HCT116 (cell line): ENCODE measurements around the gene PRR23E. TPM values are rescaled to one million over a fixed set of nuclear protein-coding genes. Genes with fewer than 3 reads are reported as not detected.

Experiments
- ATAC-seq: fragments of 200-7000 bp; cut with Tn5 transposase; 2 replicates; pipeline ENCODE4 v1.9.1; 2020; ENCODE audit warnings: mild to moderate bottlenecking, moderate library complexity
- BruUV-seq: library from RNA; stranded (reverse); fragments of 400-500 nt; replicated peaks from 2 replicates; lab custom pipeline; 2021; lab: Mats Ljungman, UMichigan
- CTCF ChIA-PET: fragments of 300-600 bp; sonication (Branson Sonifier 250); formaldehyde crosslinking; loops from one replicate; lab custom pipeline; 2021; ENCODE audit warnings: antibody characterized with exemption; lab: Charles Lee
- POLR2A ChIA-PET: fragments of 300-600, 350-600 bp; sonication (Branson Sonifier 250); formaldehyde crosslinking; loops from one replicate; lab custom pipeline; 2021; ENCODE audit warnings: antibody characterized with exemption; lab: Charles Lee
- RAD21 ChIA-PET, 2 experiments: fragments of 300-600 bp; sonication (Branson Sonifier 250); formaldehyde crosslinking; loops; one replicate each; lab custom pipeline; 2023; ENCODE audit warnings: low total read pairs in 2 of 2; ENCODE audit not compliant: uncharacterized antibody in 2 of 2, unreplicated experiment in 2 of 2, low non-redundant PET in 1 of 2; lab: Charles Lee
- DNase-seq: peaks from one replicate; pipeline ENCODE4 v3.0.0-alpha.2; 2010; ENCODE audit warnings: low read depth, low spot score
- H2AFZ ChIP-seq: fragments of 200-600 bp; shearing (Covaris generic), sonication (generic); 2 replicates; pipeline ENCODE4 v1.6.1; 2017; ENCODE audit warnings: low read depth, mixed run types, mixed read lengths, antibody characterized with exemption, low read length; ENCODE audit not compliant: poor library complexity, severe bottlenecking
- H3K27ac ChIP-seq: 2 replicates; pipeline ENCODE4 v1.5.1; 2012; ENCODE audit warnings: low read depth, low read length
- H3K27me3 ChIP-seq: fragments of 200-600 bp; sonication (generic); 2 replicates; pipeline ENCODE4 v1.6.1; 2016; ENCODE audit warnings: mixed run types, low read length, mixed read lengths; ENCODE audit not compliant: insufficient read depth
- H3K36me3 ChIP-seq, 2 experiments: fragments of 200-500 bp in 1 of 2; fragments of 200-600 bp in 1 of 2; sonication (Bioruptor generic) in 1 of 2; sonication (generic) in 1 of 2; 2 replicates each; pipeline versions ENCODE4 v1.5.1 to v1.6.1; 2014 to 2016; ENCODE audit warnings: low read length in 2 of 2, inconsistent platforms in 1 of 2, mixed read lengths in 1 of 2, mixed run types in 1 of 2; ENCODE audit not compliant: insufficient read depth in 2 of 2, control insufficient read depth in 1 of 2
- H3K4me1 ChIP-seq, 2 experiments: fragments of 200-600 bp in 1 of 2; sonication (generic) in 1 of 2; 2 replicates each; pipeline versions ENCODE4 v1.5.1 to v1.6.1; 2012 to 2017; ENCODE audit warnings: low read length in 2 of 2, inconsistent platforms in 1 of 2, mild to moderate bottlenecking in 1 of 2, mixed read lengths in 1 of 2, mixed run types in 1 of 2, moderate library complexity in 1 of 2; ENCODE audit not compliant: insufficient read depth in 2 of 2, control insufficient read depth in 1 of 2
- H3K4me2 ChIP-seq: fragments of 200-600 bp; sonication (generic); 2 replicates; pipeline ENCODE4 v1.6.1; 2017; ENCODE audit warnings: mixed run types, low read length, mixed read lengths
- H3K4me3 ChIP-seq, 2 experiments: fragments of 200-600 bp in 1 of 2; sonication (generic) in 1 of 2; replicated peaks in 1 of 2; 2 replicates each; pipeline ENCODE4 v1.5.1; 2011 to 2016; ENCODE audit warnings: low read length in 2 of 2, control low read depth in 1 of 2, low read depth in 1 of 2, mild to moderate bottlenecking in 1 of 2, mixed read lengths in 1 of 2, mixed run types in 1 of 2
- H3K79me2 ChIP-seq: fragments of 200-600 bp; sonication (generic); 2 replicates; pipeline ENCODE4 v1.6.1; 2017; ENCODE audit warnings: mild to moderate bottlenecking, mixed run types, low read length, moderate library complexity, mixed read lengths; ENCODE audit not compliant: insufficient read depth
- H3K9ac ChIP-seq: fragments of 200-600 bp; sonication (generic); 2 replicates; pipeline ENCODE4 v1.6.1; 2016; ENCODE audit warnings: low read length, mixed read lengths
- H3K9me2 ChIP-seq: fragments of 200-600 bp; sonication (generic), shearing (Covaris generic); 2 replicates; pipeline ENCODE4 v1.6.1; 2017; ENCODE audit warnings: mixed run types, mild to moderate bottlenecking, moderate library complexity; ENCODE audit not compliant: insufficient read depth
- H3K9me3 ChIP-seq, 2 experiments: fragments of 200-500 bp in 1 of 2; fragments of 200-600 bp in 1 of 2; sonication (Bioruptor generic) in 1 of 2; sonication (generic) in 1 of 2; 2 replicates each; pipeline ENCODE4 v1.6.1; 2014 to 2017; ENCODE audit warnings: low read length in 2 of 2, mixed read lengths in 2 of 2, inconsistent platforms in 1 of 2, low read depth in 1 of 2, mild to moderate bottlenecking in 1 of 2, mixed run types in 1 of 2, moderate library complexity in 1 of 2; ENCODE audit not compliant: control insufficient read depth in 1 of 2, insufficient read depth in 1 of 2
- H4K20me1 ChIP-seq: fragments of 200-600 bp; sonication (generic), shearing (Covaris generic); 2 replicates; pipeline ENCODE4 v1.6.1; 2017; ENCODE audit warnings: mixed run types, mild to moderate bottlenecking, moderate library complexity; ENCODE audit not compliant: insufficient read depth
- CEBPB ChIP-seq: IDR thresholded peaks from 2 replicates; pipeline ENCODE4 v1.6.1; 2012; ENCODE audit warnings: low read depth
- EGR1 ChIP-seq: IDR thresholded peaks from 2 replicates; pipeline ENCODE4 v1.6.1; 2012; ENCODE audit warnings: low read depth
- EZH2 ChIP-seq: fragments of 200-600 bp; sonication (generic); IDR thresholded peaks from 2 replicates; pipeline ENCODE4 v1.6.1; 2017; ENCODE audit warnings: antibody characterized with exemption, mixed run types
- MAX ChIP-seq: IDR thresholded peaks from 2 replicates; pipeline ENCODE4 v1.6.1; 2012
- POLR2A ChIP-seq: IDR thresholded peaks from 2 replicates; pipeline ENCODE4 v1.7.0; 2011; ENCODE audit warnings: borderline replicate concordance; ENCODE audit not compliant: insufficient read depth, insufficient read length; ENCODE audit errors: extremely low read depth
- REST ChIP-seq: IDR thresholded peaks from 2 replicates; pipeline ENCODE4 v1.6.1; 2012; ENCODE audit warnings: low read depth
- SP1 ChIP-seq: IDR thresholded peaks from 2 replicates; pipeline ENCODE4 v1.6.1; 2012; ENCODE audit warnings: low read depth
- SRF ChIP-seq: IDR thresholded peaks from 2 replicates; pipeline ENCODE4 v1.6.1; 2012; ENCODE audit warnings: low read depth
- YY1 ChIP-seq: IDR thresholded peaks from 2 replicates; pipeline ENCODE4 v1.6.1; 2011; ENCODE audit warnings: low read length, low read depth, moderate library complexity, mild to moderate bottlenecking; ENCODE audit not compliant: insufficient replicate concordance; ENCODE audit errors: extremely low read depth
- ZNF274 ChIP-seq: fragments of 200-500 bp; sonication (Bioruptor generic); IDR thresholded peaks from 2 replicates; pipeline ENCODE4 v1.6.1; 2014; ENCODE audit warnings: mild to moderate bottlenecking, low read depth, low read length, inconsistent platforms
- intact Hi-C: fragments of 100-400 bp; cut with micrococcal nuclease; formaldehyde crosslinking; loops from 2 replicates; pipeline ENCODE4 v1.10.0; 2022
- total RNA-seq: library from RNA; stranded (reverse); gene quantifications from one replicate; pipeline ENCODE4 v1.2.1, GENCODE V29; 2021; ENCODE audit not compliant: unreplicated experiment
- TF ChIP-seq, protein P1 (sequence below): IDR thresholded peaks from 2 replicates; pipeline ENCODE4 v1.6.1; 2011; ENCODE audit warnings: mild to moderate bottlenecking, low read length, moderate library complexity; ENCODE audit not compliant: insufficient replicate concordance; ENCODE audit errors: extremely low read depth

The PRR23E gene
- total RNA-seq, 1 experiment from 2014 or later, result not detected

DNA sequence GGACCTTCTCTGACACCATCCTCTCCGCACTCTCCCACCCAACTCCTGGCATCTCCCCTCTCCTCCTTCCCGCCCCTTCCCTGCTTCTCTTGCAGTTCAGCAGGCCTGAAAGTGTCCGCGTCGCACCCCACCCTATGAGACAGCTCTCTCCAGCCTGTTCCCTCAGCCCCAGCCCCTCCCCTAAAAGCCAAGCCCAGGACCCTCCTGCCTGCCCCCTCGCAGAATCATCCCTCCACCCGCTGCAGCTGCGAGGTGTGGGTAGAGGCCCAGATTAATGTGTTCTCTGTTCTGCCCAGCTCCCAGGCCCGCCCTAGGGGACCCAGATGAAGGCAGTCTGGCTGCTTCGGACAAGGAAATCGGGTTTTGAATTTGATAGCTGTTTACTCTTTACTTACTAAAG lies 410 bp downstream of the PRR23E start:
- Histone ChIP-seq H3K4me1 (no peaks in the 10 kb centered on the region), H3K4me3 (no peak overlapping the region), H3K27me3 (no peaks in the 10 kb centered on the region), H3K9me3 (peaks cover 0 to 7% of the 10 kb centered on the region in 2 experiments; a peak in 1 of 4 replicates), H4K20me1 (no peaks in the 10 kb centered on the region), H2AFZ (no peak overlapping the region), H3K79me2 (no peaks in the 10 kb centered on the region), H3K9ac (no peak overlapping the region), H3K9me2 (no peaks in the 10 kb centered on the region), H3K36me3 (no peaks in the 10 kb centered on the region), H3K4me2 (no peak overlapping the region), H3K27ac (no peak overlapping the region)
- BruUV-seq, result no TSS peak
- ATAC-seq (no peak), DNase-seq (no peak)
- POLR2A ChIA-PET, result no interaction called here
- CTCF ChIA-PET, result no interaction called here
- RAD21 ChIA-PET, result no interaction called here
- intact Hi-C loops, result no loop called here
- TF ChIP-seq YY1 (no peak), EGR1 (no peak)

GRCh38 chr3:127193775-127194174 lies 844 bp downstream of the PRR23E start:
- H3K9me2 ChIP-seq, result no peaks in the 10 kb centered on the region
- TF ChIP-seq YY1 (no peak), EZH2 (no peak), SRF (no peak), CEBPB (no peak), REST (no peak), SP1 (no peak), ZNF274 (no peak), MAX (no peak), POLR2A (no peak)
- TF ChIP-seq, protein P1, sequence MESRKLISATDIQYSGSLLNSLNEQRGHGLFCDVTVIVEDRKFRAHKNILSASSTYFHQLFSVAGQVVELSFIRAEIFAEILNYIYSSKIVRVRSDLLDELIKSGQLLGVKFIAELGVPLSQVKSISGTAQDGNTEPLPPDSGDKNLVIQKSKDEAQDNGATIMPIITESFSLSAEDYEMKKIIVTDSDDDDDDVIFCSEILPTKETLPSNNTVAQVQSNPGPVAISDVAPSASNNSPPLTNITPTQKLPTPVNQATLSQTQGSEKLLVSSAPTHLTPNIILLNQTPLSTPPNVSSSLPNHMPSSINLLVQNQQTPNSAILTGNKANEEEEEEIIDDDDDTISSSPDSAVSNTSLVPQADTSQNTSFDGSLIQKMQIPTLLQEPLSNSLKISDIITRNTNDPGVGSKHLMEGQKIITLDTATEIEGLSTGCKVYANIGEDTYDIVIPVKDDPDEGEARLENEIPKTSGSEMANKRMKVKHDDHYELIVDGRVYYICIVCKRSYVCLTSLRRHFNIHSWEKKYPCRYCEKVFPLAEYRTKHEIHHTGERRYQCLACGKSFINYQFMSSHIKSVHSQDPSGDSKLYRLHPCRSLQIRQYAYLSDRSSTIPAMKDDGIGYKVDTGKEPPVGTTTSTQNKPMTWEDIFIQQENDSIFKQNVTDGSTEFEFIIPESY, result no peak
- H2AFZ ChIP-seq, result no peak overlapping the region
- no peaks in the 10 kb centered on the region for H4K20me1 ChIP-seq
- no peak overlapping the region for H3K27ac ChIP-seq
- no peaks in the 10 kb centered on the region for H3K27me3 ChIP-seq
- no peaks in the 10 kb centered on the region for H3K4me1 ChIP-seq
- intact Hi-C loops, result no loop called here
- CTCF ChIA-PET, result no interaction called here
- ATAC-seq, result no peak
- no peaks in the 10 kb centered on the region for H3K79me2 ChIP-seq
- peaks cover 0 to 7% of the 10 kb centered on the region in 2 experiments; a peak in 1 of 4 replicates for H3K9me3 ChIP-seq
- POLR2A ChIA-PET, result no interaction called here
- BruUV-seq, result no TSS peak
- H3K4me3 ChIP-seq, result no peak overlapping the region
- RAD21 ChIA-PET, result no interaction called here
- no peak overlapping the region for H3K4me2 ChIP-seq
- DNase-seq, result no peak
- no peak overlapping the region for H3K9ac ChIP-seq
- H3K36me3 ChIP-seq, result no peaks in the 10 kb centered on the region
